ENCODE results near the gene PDGFRB. TPM values are rescaled to one million over a fixed set of nuclear protein-coding genes. Genes with fewer than 3 reads are reported as not detected.

PDGFRB gene
- polyA plus RNA-seq, 4 donors, result 0.45 to 31.6 (median 11.8) TPM

- FAIRE-seq (no peak), DNase-seq (no peak)
- Histone ChIP-seq H3K4me1 (ENCODE audit: control insufficient read depth in 3 of 3, insufficient read depth in 2 of 3, low read depth in 1 of 3, low read length in 2 of 3) (peaks cover 0 to 19% (median 0%) of the 10 kb centered on the region in 3 donors), H3K36me3 (ENCODE audit: control insufficient read depth in 3 of 3, insufficient read depth in 2 of 3, low read depth in 1 of 3, low read length in 3 of 3) (peaks cover 0 to 43% (median 0%) of the 10 kb centered on the region in 3 donors), H3K27ac (ENCODE audit: low read depth in 1 of 3, low read length in 2 of 3) (no peak overlapping the region), H3K4me3 (ENCODE audit: low read depth in 1 of 3, low read length in 3 of 3) (no peak overlapping the region), H3K9me3 (ENCODE audit: control insufficient read depth in 2 of 2, insufficient read depth in 1 of 2, low read depth in 1 of 2, low read length in 1 of 2) (no peaks in the 10 kb centered on the region), H3K27me3 (ENCODE audit: control insufficient read depth in 3 of 3, insufficient read depth in 3 of 3, low read length in 3 of 3) (no peaks in the 10 kb centered on the region)
- 80 to 86% (median 84%) methylated on average over 19 of the region's 19 CpGs for WGBS, 3 donors
Measured at GRCh38 chr5:150120617-150121447, 34.8 kb downstream of the PDGFRB start.

GRCh38 chr5:150120062-150120441 is 35.6 kb downstream of the PDGFRB start:
- Histone ChIP-seq H3K9me3 (ENCODE audit: control insufficient read depth in 2 of 2, insufficient read depth in 1 of 2, low read depth in 1 of 2, low read length in 1 of 2) (no peaks in the 10 kb centered on the region), H3K4me1 (ENCODE audit: control insufficient read depth in 3 of 3, insufficient read depth in 2 of 3, low read depth in 1 of 3, low read length in 2 of 3) (peaks cover 0 to 19% (median 0%) of the 10 kb centered on the region in 3 donors), H3K4me3 (ENCODE audit: low read depth in 1 of 3, low read length in 3 of 3) (no peak overlapping the region), H3K27ac (ENCODE audit: low read depth in 1 of 3, low read length in 2 of 3) (no peak overlapping the region), H3K36me3 (ENCODE audit: control insufficient read depth in 3 of 3, insufficient read depth in 2 of 3, low read depth in 1 of 3, low read length in 3 of 3) (peaks cover 0 to 41% (median 0%) of the 10 kb centered on the region in 3 donors), H3K27me3 (ENCODE audit: control insufficient read depth in 3 of 3, insufficient read depth in 3 of 3, low read length in 3 of 3) (no peaks in the 10 kb centered on the region)
- FAIRE-seq (no peak), DNase-seq (no peak)
- WGBS, 3 donors, result 90 to 100% (median 95%) methylated on average over 3 of the region's 3 CpGs

- peaks cover 0 to 40% (median 0%) of the 10 kb centered on the region in 3 donors for H3K36me3 ChIP-seq (ENCODE audit: control insufficient read depth in 3 of 3, insufficient read depth in 2 of 3, low read depth in 1 of 3, low read length in 3 of 3)
- WGBS, 3 donors, result 77 to 83% (median 78%) methylated on average over 10 of the region's 10 CpGs
- peaks cover 0 to 18% (median 0%) of the 10 kb centered on the region in 3 donors for H3K4me1 ChIP-seq (ENCODE audit: control insufficient read depth in 3 of 3, insufficient read depth in 2 of 3, low read depth in 1 of 3, low read length in 2 of 3)
- H3K27ac ChIP-seq (ENCODE audit: low read depth in 1 of 3, low read length in 2 of 3), result no peak overlapping the region
- H3K9me3 ChIP-seq (ENCODE audit: control insufficient read depth in 2 of 2, insufficient read depth in 1 of 2, low read depth in 1 of 2, low read length in 1 of 2), result no peaks in the 10 kb centered on the region
- DNase-seq, result no peak
- H3K4me3 ChIP-seq (ENCODE audit: low read depth in 1 of 3, low read length in 3 of 3), result no peak overlapping the region
- no peak for FAIRE-seq
- H3K27me3 ChIP-seq (ENCODE audit: control insufficient read depth in 3 of 3, insufficient read depth in 3 of 3, low read length in 3 of 3), result no peaks in the 10 kb centered on the region
Measured at GRCh38 chr5:150119421-150120061, 36.1 kb downstream of the PDGFRB start.

GRCh38 chr5:150118561-150119229 is 37.0 kb downstream of the PDGFRB start:
- WGBS, 3 donors, result 84 to 91% (median 85%) methylated on average over 11 of the region's 11 CpGs
- H3K27me3 ChIP-seq (ENCODE audit: control insufficient read depth in 3 of 3, insufficient read depth in 3 of 3, low read length in 3 of 3), result no peaks in the 10 kb centered on the region
- FAIRE-seq (no peak), DNase-seq (no peak)
- no peaks in the 10 kb centered on the region for H3K9me3 ChIP-seq (ENCODE audit: control insufficient read depth in 2 of 2, insufficient read depth in 1 of 2, low read depth in 1 of 2, low read length in 1 of 2)
- peaks cover 0 to 12% (median 0%) of the 10 kb centered on the region in 3 donors for H3K4me1 ChIP-seq (ENCODE audit: control insufficient read depth in 3 of 3, insufficient read depth in 2 of 3, low read depth in 1 of 3, low read length in 2 of 3)
- no peak overlapping the region for H3K27ac ChIP-seq (ENCODE audit: low read depth in 1 of 3, low read length in 2 of 3)
- H3K36me3 ChIP-seq (ENCODE audit: control insufficient read depth in 3 of 3, insufficient read depth in 2 of 3, low read depth in 1 of 3, low read length in 3 of 3), result peaks cover 0 to 33% (median 0%) of the 10 kb centered on the region in 3 donors
- H3K4me3 ChIP-seq (ENCODE audit: low read depth in 1 of 3, low read length in 3 of 3), result no peak overlapping the region

GRCh38 chr5:150117945-150118560 is 37.6 kb downstream of the PDGFRB start:
- H3K36me3 ChIP-seq (ENCODE audit: control insufficient read depth in 3 of 3, insufficient read depth in 2 of 3, low read depth in 1 of 3, low read length in 3 of 3), result peaks cover 0 to 38% (median 0%) of the 10 kb centered on the region in 3 donors

GRCh38 chr5:150116667-150117400 is 38.8 kb downstream of the PDGFRB start:
- Histone ChIP-seq H3K4me3 (ENCODE audit: low read depth in 1 of 3, low read length in 3 of 3) (no peak overlapping the region), H3K9me3 (ENCODE audit: control insufficient read depth in 2 of 2, insufficient read depth in 1 of 2, low read depth in 1 of 2, low read length in 1 of 2) (no peaks in the 10 kb centered on the region), H3K27me3 (ENCODE audit: control insufficient read depth in 3 of 3, insufficient read depth in 3 of 3, low read length in 3 of 3) (no peaks in the 10 kb centered on the region), H3K4me1 (ENCODE audit: control insufficient read depth in 3 of 3, insufficient read depth in 2 of 3, low read depth in 1 of 3, low read length in 2 of 3) (peaks cover 0 to 5% (median 0%) of the 10 kb centered on the region in 3 donors), H3K36me3 (ENCODE audit: control insufficient read depth in 3 of 3, insufficient read depth in 2 of 3, low read depth in 1 of 3, low read length in 3 of 3) (peaks cover 0 to 36% (median 0%) of the 10 kb centered on the region in 3 donors), H3K27ac (ENCODE audit: low read depth in 1 of 3, low read length in 2 of 3) (no peak overlapping the region)
- FAIRE-seq (no peak), DNase-seq (no peak)
- WGBS, 3 donors, result 89 to 95% (median 92%) methylated on average over 10 of the region's 10 CpGs

More at GRCh38 chr5:150117945-150118560, 37.6 kb downstream of the PDGFRB start:
- Histone ChIP-seq H3K27ac (ENCODE audit: low read depth in 1 of 3, low read length in 2 of 3) (no peak overlapping the region), H3K4me3 (ENCODE audit: low read depth in 1 of 3, low read length in 3 of 3) (no peak overlapping the region), H3K4me1 (ENCODE audit: control insufficient read depth in 3 of 3, insufficient read depth in 2 of 3, low read depth in 1 of 3, low read length in 2 of 3) (peaks cover 0 to 12% (median 0%) of the 10 kb centered on the region in 3 donors), H3K27me3 (ENCODE audit: control insufficient read depth in 3 of 3, insufficient read depth in 3 of 3, low read length in 3 of 3) (no peaks in the 10 kb centered on the region), H3K9me3 (ENCODE audit: control insufficient read depth in 2 of 2, insufficient read depth in 1 of 2, low read depth in 1 of 2, low read length in 1 of 2) (no peaks in the 10 kb centered on the region)
- 84 to 86% (median 85%) methylated on average over 9 of the region's 9 CpGs for WGBS, 3 donors
- FAIRE-seq (no peak), DNase-seq (no peak)

- FAIRE-seq (no peak), DNase-seq (no peak)
- 74 to 84% (median 82%) methylated on average over 8 of the region's 8 CpGs for WGBS, 3 donors
Measured at GRCh38 chr5:150114773-150115408, 40.8 kb downstream of the PDGFRB start.

More at GRCh38 chr5:150114773-150115408, 40.8 kb downstream of the PDGFRB start:
- Histone ChIP-seq H3K4me3 (ENCODE audit: low read depth in 1 of 3, low read length in 3 of 3) (no peak overlapping the region), H3K9me3 (ENCODE audit: control insufficient read depth in 2 of 2, insufficient read depth in 1 of 2, low read depth in 1 of 2, low read length in 1 of 2) (no peaks in the 10 kb centered on the region), H3K36me3 (ENCODE audit: control insufficient read depth in 3 of 3, insufficient read depth in 2 of 3, low read depth in 1 of 3, low read length in 3 of 3) (peaks cover 0 to 29% (median 0%) of the 10 kb centered on the region in 3 donors), H3K27me3 (ENCODE audit: control insufficient read depth in 3 of 3, insufficient read depth in 3 of 3, low read length in 3 of 3) (no peaks in the 10 kb centered on the region), H3K4me1 (ENCODE audit: control insufficient read depth in 3 of 3, insufficient read depth in 2 of 3, low read depth in 1 of 3, low read length in 2 of 3) (no peaks in the 10 kb centered on the region), H3K27ac (ENCODE audit: low read depth in 1 of 3, low read length in 2 of 3) (no peak overlapping the region)
